ENCODE measurements around the gene SCNN1A. TPM values are rescaled to one million over a fixed set of nuclear protein-coding genes. Genes with fewer than 3 reads are reported as not detected.

SCNN1A gene
- total RNA-seq, 4 donors from 2014 or later: 1.9 to 29.0 (median 15.7) TPM

- ATAC-seq (ENCODE audit: low FRiP score) (no peak), DNase-seq (ENCODE audit: low spot score) (no peak)
- TF ChIP-seq CTCF (IDR thresholded peaks at IDR 0.05): no peak
Measured at GRCh38 chr12:6355491-6356373, 19.6 kb downstream of the SCNN1A start.

DNA sequence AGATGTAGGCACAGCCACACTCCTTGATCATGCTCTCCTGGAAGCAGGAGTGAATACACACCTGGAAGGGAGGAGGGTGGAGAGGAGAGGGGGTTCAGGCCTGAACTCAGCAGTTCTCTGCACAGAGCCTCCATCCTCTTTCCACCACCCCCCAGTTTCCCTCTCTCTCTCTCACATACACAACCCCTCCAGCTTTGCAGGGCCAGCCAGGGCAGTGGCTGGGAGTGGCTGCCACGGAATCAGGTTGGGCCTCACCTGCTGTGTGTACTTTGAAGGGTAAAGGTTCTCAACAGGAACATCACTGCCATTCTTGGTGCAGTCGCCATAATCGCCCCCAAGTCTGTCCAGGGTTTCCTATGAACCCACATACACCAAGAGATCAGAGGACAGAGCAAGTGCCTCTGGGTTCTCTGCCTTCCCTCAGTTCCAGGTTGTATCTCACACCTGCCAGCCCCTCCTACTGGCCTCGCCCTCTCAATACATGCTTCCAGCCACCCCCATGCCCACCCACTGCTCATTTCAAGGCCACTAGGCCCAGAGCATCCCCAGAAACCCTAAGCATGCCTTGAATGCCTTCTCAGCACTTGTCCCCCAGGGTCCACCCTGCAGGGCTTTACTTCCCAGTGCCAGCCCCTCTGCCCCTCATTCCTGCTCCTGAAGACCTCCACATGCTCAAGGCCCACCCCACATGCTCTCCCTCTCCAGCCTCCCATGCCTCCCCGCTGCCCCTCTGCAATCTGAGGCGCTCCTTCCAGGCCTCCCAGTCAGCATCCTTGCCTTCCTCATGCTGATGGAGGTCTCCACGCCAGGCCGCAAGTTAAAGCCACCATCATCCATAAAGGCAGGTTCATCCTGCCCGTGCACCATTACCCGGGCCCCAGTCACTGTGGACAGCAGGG is 20.6 kb downstream of the SCNN1A start:
- ATAC-seq (ENCODE audit: low FRiP score) (no peak), DNase-seq (ENCODE audit: low spot score) (no peak)
- TF ChIP-seq CTCF (IDR thresholded peaks at IDR 0.05): no peak

- TF ChIP-seq CTCF (IDR thresholded peaks at IDR 0.05): no peak
- DNase-seq (ENCODE audit: low spot score): no peak
- no peak for ATAC-seq (ENCODE audit: low FRiP score)
Measured at GRCh38 chr12:6352193-6353173, 22.9 kb downstream of the SCNN1A start.

- ATAC-seq (ENCODE audit: low FRiP score) (no peak), DNase-seq (ENCODE audit: low spot score) (no peak)
- no peak for TF ChIP-seq CTCF (IDR thresholded peaks at IDR 0.05)
Measured at GRCh38 chr12:6351622-6352021, 23.7 kb downstream of the SCNN1A start.

DNA sequence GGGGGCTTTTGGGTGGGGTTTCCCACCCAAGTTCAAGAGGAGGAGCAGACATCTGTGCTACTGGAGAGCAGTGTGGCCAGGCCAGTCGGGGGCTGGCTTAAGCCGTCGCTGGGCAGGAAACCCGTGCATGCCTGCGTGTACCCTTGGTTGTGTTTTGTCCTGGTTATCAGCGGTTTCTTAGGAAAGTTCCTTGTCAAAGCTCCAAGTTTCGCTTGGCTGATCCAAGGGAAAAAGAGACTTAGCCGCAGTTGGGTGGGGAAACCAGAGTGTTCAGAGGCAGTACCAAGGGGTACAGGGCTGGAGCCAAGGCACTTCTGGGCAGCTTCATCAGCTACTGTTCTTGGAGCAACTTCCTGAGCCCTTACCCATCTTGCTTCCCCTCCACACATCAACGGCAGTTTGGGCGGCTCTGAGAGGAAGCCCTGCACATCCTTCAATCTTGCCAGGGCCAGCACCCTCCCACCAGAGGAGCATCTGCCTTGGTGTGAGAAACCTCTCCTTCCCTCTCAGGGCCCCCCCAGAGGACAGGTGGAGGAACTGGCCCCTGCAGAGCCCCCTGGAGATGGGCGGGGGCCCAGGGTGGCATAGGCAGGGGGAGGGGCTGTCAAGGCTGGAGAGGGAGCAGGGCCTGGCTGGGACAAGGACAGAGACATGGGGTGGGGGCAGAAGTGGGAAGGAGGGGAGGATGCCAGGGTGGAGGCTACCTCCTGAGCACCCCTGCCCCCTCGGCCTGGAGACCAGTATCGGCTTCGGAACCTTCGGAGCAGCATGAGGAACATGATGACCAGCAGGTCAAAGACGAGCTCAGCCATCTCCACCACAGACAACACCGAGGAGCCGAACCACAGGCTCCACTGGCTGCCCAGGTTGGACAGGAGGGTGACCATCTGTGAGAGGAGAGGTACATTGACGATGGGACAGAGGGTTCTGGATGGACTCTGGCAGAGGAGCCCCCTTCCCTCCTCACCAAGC is 27.7 kb downstream of the SCNN1A start:
- TF ChIP-seq CTCF (IDR thresholded peaks at IDR 0.05): no peak
- peak; percentile 49 for ATAC-seq (ENCODE audit: low FRiP score)
- no peak for DNase-seq (ENCODE audit: low spot score)
